Neutrophil (primary cell): ENCODE measurements around the gene CCDC27.

Experiments
- H3K27ac ChIP-seq: fragments of 200-600 bp; sonication (generic); 2 replicates; pipeline ENCODE4 v1.5.1; 2016; ENCODE audit warnings: mild to moderate bottlenecking, moderate library complexity
- H3K27me3 ChIP-seq: fragments of 200-600 bp; sonication (generic); 2 replicates; pipeline ENCODE4 v1.6.0; 2016; ENCODE audit warnings: mild to moderate bottlenecking
- H3K36me3 ChIP-seq: fragments of 200-600 bp; sonication (generic); 2 replicates; pipeline ENCODE4 v1.5.1; 2017
- H3K4me1 ChIP-seq, 2 experiments: fragments of 200-600 bp in 1 of 2; sonication (generic) in 1 of 2; 1 replicate in 1 of 2; 2 replicates in 1 of 2; pipeline versions ENCODE4 v1.5.1 to v1.6.1; 2013 to 2016; ENCODE audit warnings: low read depth in 1 of 2, low read length in 1 of 2, mild to moderate bottlenecking in 1 of 2, moderate library complexity in 1 of 2; ENCODE audit not compliant: control insufficient read depth in 1 of 2, insufficient read depth in 1 of 2
- H3K4me3 ChIP-seq, 2 experiments: fragments of 200-600 bp in 1 of 2; sonication (generic) in 1 of 2; 1 replicate in 1 of 2; 2 replicates in 1 of 2; pipeline ENCODE4 v1.5.1; 2013 to 2016; ENCODE audit warnings: low read depth in 1 of 2, low read length in 1 of 2, mild to moderate bottlenecking in 1 of 2, moderate library complexity in 1 of 2
- H3K9me3 ChIP-seq: fragments of 200-600 bp; sonication (generic); 2 replicates; pipeline ENCODE4 v1.5.1; 2016
- TF ChIP-seq, protein P1 (sequence below): fragments of 200-600 bp; sonication (generic); IDR thresholded peaks from 2 replicates; pipeline ENCODE4 v1.5.1; 2016; ENCODE audit warnings: antibody characterized with exemption

CCDC27 gene

DNA sequence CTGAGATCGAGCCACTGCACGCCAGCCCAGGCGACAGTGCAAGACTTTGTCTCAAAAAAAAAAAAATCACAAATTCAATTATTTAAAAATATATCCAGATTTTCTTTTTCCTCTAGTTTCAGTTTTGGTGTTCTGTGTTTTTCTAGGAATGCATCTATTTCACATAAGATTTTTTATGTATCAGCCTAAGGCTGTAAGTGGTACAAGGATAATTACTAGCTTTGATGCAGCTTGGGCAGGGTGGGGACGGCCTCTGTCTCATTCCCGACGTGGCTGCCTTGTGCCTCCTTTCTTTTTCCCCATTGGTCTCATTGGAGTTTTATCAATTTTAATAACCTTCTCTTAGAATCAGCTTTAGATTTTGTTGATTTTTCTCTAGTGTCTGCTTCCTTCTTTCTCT lies 6.9 kb downstream of the CCDC27 start:
- peaks cover 29% of the 10 kb centered on the region for H3K27me3 ChIP-seq
- H3K9me3 ChIP-seq = no peaks in the 10 kb centered on the region
- H3K4me1 ChIP-seq = no peaks in the 10 kb centered on the region
- H3K36me3 ChIP-seq = no peaks in the 10 kb centered on the region
- H3K27ac ChIP-seq = no peak overlapping the region
- TF ChIP-seq, protein P1, sequence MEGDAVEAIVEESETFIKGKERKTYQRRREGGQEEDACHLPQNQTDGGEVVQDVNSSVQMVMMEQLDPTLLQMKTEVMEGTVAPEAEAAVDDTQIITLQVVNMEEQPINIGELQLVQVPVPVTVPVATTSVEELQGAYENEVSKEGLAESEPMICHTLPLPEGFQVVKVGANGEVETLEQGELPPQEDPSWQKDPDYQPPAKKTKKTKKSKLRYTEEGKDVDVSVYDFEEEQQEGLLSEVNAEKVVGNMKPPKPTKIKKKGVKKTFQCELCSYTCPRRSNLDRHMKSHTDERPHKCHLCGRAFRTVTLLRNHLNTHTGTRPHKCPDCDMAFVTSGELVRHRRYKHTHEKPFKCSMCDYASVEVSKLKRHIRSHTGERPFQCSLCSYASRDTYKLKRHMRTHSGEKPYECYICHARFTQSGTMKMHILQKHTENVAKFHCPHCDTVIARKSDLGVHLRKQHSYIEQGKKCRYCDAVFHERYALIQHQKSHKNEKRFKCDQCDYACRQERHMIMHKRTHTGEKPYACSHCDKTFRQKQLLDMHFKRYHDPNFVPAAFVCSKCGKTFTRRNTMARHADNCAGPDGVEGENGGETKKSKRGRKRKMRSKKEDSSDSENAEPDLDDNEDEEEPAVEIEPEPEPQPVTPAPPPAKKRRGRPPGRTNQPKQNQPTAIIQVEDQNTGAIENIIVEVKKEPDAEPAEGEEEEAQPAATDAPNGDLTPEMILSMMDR = no peak
- H3K4me3 ChIP-seq = no peak overlapping the region

DNA sequence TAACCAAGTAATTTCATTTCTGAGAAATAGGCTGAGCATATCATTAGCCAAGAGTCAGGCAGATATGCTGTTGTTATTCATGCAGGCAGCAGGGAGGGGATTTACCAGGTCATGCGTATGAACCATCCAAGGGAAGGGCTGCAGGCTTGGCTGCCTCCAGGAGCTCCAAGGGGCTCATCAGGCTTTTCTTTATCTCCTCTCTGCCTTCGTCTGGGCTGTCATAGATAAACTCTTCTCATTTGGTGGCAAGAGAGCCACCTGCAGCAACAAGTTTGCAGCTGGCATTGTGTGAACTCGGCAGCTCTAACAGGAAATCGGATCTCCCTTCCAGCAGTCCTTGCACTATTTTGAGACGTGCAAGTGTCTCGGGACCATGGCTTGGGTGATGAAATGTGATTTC lies 7.5 kb downstream of the CCDC27 start:
- H3K4me1 ChIP-seq = no peaks in the 10 kb centered on the region
- no peak overlapping the region for H3K4me3 ChIP-seq
- H3K27me3 ChIP-seq = peaks cover 30% of the 10 kb centered on the region
- no peak overlapping the region for H3K27ac ChIP-seq
- no peaks in the 10 kb centered on the region for H3K9me3 ChIP-seq
- H3K36me3 ChIP-seq = no peaks in the 10 kb centered on the region
- TF ChIP-seq, protein P1 = no peak

DNA sequence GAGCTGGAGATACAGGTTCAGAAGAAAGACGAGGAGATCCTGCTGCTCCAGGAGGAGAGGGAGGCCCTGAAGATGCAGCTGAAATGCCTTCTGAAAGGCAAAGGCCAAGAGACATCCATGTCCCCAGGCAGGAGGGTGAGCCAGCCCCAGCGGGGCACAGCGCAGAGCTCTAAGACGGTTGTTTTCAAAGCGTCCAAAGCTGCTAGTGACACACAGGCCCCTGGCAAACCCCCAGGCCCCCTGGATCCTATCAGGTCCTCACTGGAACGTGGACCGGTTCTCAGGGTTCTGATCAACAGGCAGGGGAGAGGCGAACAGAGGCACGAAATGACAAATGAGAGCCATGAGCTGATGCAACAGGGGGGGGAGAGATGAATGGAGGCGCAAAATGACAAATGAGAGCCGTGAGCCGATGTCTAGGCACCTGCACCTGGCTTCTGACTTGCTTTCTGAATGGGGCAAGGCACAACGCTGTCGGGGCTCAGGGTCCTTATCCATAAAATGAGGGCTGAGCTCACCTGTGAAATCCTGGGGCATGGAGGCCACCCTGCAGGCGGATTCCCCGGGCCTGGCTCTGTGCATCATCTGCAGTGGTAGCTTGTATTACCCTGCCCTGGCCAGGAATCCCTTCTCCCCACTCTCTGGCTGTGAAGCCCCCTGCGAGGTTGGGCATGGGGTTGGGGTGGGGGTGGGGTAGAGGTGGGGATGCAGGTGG lies 9.2 kb downstream of the CCDC27 start:
- TF ChIP-seq, protein P1 = no peak
- no peaks in the 10 kb centered on the region for H3K4me1 ChIP-seq
- no peak overlapping the region for H3K27ac ChIP-seq
- H3K27me3 ChIP-seq = peaks cover 34% of the 10 kb centered on the region
- H3K9me3 ChIP-seq = no peaks in the 10 kb centered on the region
- no peaks in the 10 kb centered on the region for H3K36me3 ChIP-seq
- H3K4me3 ChIP-seq = no peak overlapping the region

- H3K9me3 ChIP-seq = no peaks in the 10 kb centered on the region
- no peaks in the 10 kb centered on the region for H3K36me3 ChIP-seq
- no peak overlapping the region for H3K4me3 ChIP-seq
- H3K27ac ChIP-seq = no peak overlapping the region
- H3K4me1 ChIP-seq = no peaks in the 10 kb centered on the region
- peaks cover 38% of the 10 kb centered on the region for H3K27me3 ChIP-seq
- TF ChIP-seq, protein P1 = no peak
Observed at GRCh38 chr1:3762151-3762872, 10.1 kb downstream of the CCDC27 start.

- Histone ChIP-seq H3K4me3 (no peak overlapping the region), H3K4me1 (no peaks in the 10 kb centered on the region), H3K9me3 (no peaks in the 10 kb centered on the region), H3K27ac (no peak overlapping the region), H3K36me3 (no peaks in the 10 kb centered on the region), H3K27me3 (peaks cover 41% of the 10 kb centered on the region)
- TF ChIP-seq, protein P1 = no peak
Observed at GRCh38 chr1:3762873-3763228, 10.6 kb downstream of the CCDC27 start.
